GM18499 (cell line): ENCODE data around the gene CSAD.
"Not testable (repeated sequence)": the region's sequence is repeated elsewhere in the genome, so short reads cannot be mapped to it uniquely, and the experiment has no call there.

Source experiments
- ATAC-seq: cut with Tn5 transposase; IDR thresholded peaks from one replicate; pipeline ENCODE4 v1.9.1; 2021; ENCODE audit warnings: moderate number of reproducible peaks; ENCODE audit not compliant: insufficient read depth, unreplicated experiment

CSAD gene

DNA sequence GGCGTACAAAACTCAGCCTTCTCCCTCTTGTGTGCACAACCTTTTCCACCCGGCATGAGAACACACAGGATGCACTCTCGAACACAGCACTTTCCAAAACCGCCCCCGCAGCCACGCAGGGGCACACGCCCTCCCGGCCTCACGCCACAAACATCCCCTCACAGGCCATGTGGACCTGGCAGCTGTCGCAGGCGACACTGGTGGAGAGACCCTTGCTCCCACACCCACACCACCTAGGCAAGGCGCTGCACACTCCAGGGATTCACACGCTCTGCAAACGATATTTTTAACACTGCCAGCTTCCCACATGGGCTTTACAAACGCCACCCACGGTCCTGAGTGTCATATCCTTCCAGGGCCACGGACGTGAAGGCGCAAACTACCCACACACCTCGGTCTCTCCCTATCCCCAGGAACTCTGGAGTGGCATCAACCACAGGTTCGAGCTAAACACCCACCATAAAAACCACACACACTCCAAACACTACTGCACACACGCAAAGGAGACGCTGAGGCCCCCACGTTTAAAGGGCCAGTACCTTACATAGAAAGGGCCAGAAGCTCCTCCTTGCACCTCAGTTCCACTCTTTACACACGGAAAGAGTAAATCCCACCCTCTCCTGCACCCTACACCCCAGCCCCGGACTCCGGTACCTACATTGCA lies 38.7 kb upstream of the CSAD start:
- ATAC-seq, result no peak

- no peak for ATAC-seq
Observed at GRCh38 chr12:53218551-53219291, 38.0 kb upstream of the CSAD start.

DNA sequence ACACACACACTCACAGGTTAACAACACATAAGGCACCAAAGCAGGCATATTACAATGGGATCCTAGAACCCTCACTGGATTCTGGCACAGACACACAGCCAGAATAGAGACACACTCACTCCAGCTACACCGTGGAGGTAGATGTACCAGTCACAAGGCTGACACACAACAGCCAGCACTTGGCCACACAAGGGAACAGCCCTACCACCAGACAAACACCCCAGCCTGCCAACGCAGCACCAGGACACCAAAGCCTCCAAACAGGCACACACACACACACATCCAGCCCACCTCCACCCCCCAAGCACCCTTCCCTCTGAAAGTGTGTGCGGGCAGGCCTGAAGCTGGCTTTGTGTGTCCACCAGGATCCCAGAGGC lies 37.2 kb upstream of the CSAD start:
- no peak for ATAC-seq

DNA sequence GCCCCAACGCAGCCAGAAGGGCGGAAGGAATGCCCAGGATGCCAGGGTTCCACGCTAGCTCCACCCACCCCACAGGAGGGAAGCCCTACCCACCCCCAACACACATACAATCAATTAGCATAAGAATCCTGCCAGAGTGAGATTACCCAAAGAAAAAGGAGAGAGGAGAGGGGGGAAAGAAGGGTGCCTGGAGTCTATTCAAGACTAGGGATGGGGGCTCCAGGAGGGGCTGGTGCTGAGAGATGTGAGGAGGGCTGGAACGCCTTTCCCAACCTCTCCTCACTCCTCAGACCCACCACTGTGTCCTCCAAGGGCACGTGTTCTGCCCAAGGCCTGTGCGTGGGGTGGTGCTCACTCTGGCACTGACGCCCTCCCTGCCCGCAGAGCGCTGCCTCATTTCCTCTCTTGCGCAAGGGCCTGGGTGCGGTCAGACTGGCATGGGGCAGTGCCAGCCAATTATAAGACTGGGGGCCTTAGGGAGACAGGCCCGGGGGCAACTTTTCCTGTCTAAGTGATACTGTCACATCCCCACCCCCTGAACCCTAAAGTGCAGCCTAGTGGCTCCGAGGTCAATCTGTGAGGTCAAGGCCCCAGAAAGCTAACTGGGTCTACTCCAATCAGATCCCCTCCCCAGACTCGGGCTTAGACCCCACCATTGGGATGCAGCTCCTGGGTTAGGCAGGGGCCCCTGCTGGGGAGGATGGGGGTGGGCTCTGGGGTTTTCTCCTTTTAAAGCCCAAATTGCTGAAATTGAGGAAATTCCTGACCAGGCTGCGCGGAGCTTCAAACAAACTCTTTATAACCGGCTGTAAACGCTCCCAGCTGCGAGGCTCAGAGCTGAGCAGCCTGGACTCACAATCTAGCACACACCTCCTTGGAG lies 36.6 kb upstream of the CSAD start:
- no peak for ATAC-seq

DNA sequence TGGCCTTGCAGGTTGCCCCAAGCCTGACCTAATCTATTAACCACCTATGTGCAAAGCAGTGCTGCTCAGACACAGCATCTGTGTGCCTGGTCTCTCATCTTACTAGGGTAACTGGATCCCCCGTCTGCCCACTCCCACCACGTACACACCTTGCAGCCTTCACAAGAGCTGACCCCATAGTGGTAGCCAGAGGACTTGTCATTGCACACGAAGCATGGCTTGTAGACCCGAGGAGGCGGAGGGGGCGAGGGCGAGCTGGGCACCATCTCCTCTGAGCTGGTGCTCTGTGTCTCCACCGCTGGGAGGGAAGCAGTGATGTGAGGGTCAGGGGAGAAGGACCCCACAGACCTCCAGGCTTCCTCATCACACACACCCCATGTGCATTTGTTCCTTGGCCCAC lies 34.8 kb upstream of the CSAD start:
- no peak for ATAC-seq

DNA sequence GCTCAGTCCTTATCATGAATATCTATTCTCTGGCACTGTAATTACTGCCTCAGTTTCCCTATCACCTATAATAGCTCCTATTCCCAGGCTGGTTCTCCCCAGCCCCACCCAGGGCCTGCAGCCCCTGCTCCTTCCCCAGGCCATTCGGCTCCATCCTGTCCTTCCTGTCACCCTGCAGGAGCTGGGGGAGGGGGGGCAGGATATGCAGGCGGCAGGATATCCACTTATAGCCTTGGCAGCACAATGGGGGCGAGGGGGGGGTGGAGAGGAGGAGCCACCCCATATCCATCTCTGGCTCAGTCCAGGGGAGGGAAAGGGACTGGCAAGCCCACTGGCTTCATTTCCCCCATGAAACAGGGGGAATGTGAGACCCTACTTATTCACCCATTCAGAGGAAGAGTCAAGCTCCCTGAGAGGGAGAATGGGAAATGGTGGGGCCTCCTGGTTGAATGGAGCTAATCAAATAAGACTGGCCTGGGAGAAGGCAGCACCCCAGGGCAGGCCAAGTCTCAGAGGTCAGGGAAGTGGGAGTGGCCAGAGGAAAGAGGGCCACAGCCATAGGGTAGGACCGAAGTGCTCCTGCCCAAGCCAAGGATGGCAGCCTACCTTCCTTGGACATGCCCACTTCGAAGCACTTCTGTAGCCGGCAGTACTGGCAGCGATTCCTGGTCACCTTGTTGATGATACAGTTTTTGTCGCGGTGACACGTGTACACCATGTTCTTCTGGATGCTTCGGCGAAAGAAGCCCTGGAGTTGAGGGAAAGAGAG lies 34.1 kb upstream of the CSAD start:
- ATAC-seq, result no peak

DNA sequence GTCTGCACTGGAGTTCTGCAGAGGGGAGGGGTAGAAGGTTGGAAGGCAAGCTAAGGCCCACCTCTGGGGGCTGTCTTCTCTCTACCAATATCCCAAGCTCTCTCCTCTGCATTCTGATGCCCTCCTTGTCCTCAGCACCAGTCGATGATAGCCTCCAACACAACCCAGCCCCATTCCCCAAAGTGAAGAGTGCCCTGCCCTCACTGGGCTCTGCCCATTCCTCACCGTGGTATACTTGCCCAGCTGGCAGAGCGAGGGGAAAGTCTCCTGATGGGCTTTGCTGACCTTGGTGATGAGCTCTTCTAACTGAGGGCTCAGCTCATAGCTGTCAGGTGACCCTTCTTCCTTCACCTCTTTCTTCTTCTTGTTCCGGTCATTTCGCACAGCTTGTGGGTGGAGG lies 33.5 kb upstream of the CSAD start:
- ATAC-seq, result no peak

GRCh38 chr12:53213348-53213747 lies 32.6 kb upstream of the CSAD start:
- ATAC-seq, result no peak

DNA sequence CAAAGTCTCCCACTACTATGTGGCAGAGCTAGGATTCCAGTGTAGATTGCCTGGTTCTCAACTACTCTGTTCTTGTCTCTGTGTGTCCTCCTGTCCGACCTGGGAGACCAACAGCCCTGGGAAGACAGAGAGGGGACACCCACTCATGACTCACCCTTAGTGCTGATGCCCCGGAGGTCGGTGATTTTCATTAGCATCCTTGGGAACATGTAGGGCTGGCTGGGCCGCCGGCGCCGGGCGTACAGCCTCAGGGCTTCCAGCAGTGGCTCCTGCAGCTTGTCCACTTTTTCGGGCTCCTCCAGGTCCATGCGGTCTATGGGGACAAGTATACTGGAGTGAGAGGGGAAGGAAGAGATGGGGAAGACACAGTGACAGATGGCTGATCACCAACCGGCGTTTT lies 32.2 kb upstream of the CSAD start:
- no peak for ATAC-seq

DNA sequence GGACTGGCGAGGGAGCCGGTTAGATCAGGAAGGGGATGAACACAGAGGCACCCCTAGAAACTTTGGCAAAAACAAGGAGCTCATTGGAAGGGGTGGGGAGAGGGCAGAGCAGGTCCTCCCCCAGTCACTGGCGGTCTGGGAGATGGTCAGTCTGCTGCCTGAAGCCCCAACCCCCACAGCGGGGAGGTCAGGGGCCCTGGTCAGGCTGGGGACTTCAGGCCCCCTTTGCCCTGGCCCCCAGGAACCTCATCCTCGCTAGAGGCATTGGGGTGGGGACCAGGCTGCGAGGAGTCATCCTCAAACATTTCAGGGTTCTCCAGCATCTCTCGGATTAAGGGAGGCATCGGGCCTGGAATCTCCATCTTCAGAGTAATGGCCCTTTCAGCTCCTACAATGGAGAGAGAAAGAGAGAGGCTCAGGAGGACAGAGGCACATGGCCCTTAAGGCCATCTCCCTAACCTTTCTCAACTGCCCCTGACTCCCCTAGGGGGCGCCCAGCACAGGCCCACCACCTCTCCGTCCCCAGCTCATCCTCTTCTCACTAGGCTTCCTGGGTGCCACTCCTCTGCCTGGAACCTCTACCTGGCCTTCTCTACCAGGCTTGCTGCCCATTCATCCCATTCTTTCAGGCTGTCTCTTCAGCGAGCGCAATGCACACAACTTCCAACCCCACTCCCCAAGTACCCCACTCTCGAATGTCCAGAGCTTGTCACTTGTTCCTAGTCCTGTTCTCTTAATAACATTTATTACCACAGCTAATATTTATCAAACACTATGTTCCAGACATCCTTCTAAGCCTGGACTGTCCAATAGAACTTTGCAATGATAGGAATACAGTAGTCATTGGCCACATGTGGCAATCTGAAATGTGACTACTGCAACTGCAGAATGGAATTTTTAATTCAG lies 31.0 kb upstream of the CSAD start:
- ATAC-seq, result no peak

DNA sequence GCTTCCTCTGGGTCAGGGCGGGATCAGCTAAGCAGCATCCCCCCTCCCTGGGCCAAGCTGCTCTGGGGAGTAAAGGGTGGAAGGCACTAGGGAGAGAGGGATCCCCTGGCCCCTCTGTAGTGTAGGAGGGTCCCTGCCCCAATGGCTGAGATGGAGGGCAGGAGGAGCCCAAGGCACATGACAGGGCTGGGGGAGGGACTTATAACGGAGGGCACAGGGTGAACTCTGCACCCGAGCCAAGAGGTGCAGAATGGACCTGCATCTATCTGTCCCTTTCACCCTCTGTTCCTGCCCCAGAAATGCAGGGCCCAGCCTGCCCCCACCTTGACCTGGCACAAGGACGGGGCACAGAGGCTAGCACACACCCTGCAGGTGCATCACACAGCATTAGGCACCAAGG lies 30.1 kb upstream of the CSAD start:
- ATAC-seq, result no peak

DNA sequence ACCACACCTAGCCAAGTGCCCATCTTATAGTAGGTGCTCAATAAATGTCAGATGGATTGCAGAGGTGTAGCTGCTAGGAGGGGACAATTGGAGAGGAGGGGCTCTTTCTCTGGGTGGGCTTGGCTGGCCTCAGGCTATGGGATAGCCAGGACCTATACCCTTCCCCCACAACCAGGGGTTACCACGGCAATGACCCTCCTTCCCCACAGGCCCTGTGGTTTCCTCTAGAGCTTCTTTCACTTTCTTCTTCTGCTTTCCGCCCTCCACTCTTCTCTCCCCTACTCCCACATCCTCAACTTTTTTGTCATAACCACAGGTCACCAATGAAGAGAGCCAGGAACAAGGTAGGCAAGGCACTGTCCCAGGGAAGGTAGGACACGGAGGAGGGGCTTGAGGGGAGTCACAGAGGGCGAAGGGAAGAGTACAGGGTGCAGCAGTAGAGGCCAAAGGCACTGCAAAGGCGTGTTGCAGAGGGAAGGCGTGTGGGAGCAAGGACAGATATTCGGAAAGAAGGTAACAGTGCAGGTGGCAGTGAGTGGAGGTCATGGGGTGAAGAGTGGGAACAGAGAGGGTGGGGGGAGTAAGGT lies 28.2 kb upstream of the CSAD start:
- no peak for ATAC-seq

- no peak for ATAC-seq
Observed at GRCh38 chr12:53208435-53208834, 27.7 kb upstream of the CSAD start.

DNA sequence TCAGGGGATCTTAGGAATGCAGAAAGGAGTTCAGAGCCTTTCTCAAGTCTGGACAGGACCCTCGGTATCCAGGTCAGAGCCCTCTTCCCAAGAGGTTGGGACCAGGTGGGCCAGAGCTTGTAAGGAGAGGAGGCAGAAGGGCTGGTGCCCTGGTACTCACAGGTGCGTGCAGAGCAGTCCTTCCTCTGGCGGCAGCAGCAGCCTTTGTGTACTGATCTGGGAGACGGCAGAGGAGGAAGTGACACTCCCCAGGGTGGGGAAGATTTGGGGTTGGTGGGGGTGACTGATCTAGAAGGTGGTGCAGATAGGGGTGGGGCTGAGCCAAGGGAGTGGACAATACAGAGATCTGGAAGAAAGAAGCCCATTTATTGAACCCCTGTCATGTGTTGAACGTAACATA lies 26.3 kb upstream of the CSAD start, which contains the start of gene ITGB7:
ITGB7 (minus strand) TSS at position 210 of the 400 bp plus-strand sequence. CDS start 6,808 bp downstream, outside the sequence.
- no peak for ATAC-seq

- peak; percentile 50 for ATAC-seq
Observed at GRCh38 chr12:53205747-53206419, 25.2 kb upstream of the CSAD start.

DNA sequence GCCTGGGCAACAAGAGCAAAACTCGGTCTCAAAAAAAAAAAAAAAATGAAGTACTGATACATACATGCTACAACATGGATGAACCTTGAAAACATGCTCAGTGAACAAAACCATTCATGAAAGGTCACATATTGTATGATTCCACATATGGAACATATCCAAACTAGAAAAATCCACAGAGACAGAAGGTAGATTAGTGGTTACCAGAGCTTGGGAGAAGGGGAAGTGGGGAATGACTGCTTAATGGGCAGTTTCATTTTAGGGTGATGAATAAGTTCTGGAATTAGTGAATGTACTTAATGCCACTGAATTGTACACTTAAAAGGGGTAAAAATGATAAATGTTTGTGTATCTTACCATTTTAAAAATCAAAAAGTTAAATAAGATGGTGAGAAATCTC lies 23.6 kb upstream of the CSAD start:
- no peak for ATAC-seq

DNA sequence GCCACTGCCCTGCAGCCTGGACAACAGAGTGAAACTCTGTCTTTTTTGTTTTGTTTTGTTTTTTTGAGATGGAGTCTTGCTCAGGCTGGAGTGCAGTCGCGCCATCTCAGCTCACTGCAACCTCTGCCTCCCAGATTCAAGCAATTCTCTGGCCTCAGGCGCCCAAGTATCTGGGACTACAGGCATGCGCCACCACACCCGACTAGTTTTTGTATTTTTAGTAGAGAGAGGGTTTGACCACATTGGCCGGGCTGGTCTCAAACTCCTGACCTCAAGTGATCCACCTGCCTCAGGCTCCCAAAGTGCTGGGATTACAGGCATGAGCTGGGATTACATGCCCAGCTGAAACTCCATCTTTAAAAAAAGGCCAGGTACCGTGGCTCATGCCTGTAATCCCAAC lies 21.6 kb upstream of the CSAD start:
- not testable (repeated sequence) for ATAC-seq

- no peak for ATAC-seq
Observed at GRCh38 chr12:53201639-53202038, 20.9 kb upstream of the CSAD start.

GRCh38 chr12:53201177-53201541 lies 20.4 kb upstream of the CSAD start:
- ATAC-seq, result no peak
